Right lobe of liver (tissue), 4 donors: Measurements from ENCODE around the gene RAVER2.

Source experiments
- POLR2A ChIP-seq: fragments of 450-650 bp; IDR thresholded peaks from one replicate; pipeline ENCODE4 v1.6.1; 2017; ENCODE audit warnings: antibody characterized with exemption, mild to moderate bottlenecking
- TF ChIP-seq, protein P1 (sequence below), 4 donors: fragments of 200-600 bp in 3 of 4; fragments of 450-650 bp in 1 of 4; IDR thresholded peaks; one replicate each; pipeline versions ENCODE4 v1.5.1 to v1.8.0; 2016 to 2022; ENCODE audit warnings: antibody characterized with exemption in 4 of 4, mild to moderate bottlenecking in 2 of 4
- donor health status: DM: no; HTN: no; CAD: no.
- donor health status: DM: no; HTN: no; CAD: no.
- donor health status: DM: no; HTN: yes; CAD: no.

DNA sequence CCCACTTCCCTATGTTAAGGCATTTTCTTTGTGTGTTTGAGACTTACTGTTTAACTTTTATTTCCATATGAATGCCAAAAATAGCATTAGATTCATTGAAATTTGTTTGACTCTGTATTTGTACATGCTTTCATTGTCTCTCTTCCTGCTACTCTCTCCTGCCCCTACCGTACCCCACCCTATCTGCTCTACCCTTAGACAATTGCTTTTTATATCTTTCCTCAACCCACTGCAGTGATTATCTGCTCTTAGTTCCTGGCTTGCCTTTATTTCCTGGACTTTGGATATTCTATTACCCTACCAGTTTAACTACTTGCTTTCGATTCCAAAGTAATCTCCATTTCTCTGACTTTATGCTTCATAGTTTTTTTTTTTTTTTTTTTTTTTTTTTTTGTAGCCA is 10.5 kb downstream of the RAVER2 start:
- TF ChIP-seq, protein P1, sequence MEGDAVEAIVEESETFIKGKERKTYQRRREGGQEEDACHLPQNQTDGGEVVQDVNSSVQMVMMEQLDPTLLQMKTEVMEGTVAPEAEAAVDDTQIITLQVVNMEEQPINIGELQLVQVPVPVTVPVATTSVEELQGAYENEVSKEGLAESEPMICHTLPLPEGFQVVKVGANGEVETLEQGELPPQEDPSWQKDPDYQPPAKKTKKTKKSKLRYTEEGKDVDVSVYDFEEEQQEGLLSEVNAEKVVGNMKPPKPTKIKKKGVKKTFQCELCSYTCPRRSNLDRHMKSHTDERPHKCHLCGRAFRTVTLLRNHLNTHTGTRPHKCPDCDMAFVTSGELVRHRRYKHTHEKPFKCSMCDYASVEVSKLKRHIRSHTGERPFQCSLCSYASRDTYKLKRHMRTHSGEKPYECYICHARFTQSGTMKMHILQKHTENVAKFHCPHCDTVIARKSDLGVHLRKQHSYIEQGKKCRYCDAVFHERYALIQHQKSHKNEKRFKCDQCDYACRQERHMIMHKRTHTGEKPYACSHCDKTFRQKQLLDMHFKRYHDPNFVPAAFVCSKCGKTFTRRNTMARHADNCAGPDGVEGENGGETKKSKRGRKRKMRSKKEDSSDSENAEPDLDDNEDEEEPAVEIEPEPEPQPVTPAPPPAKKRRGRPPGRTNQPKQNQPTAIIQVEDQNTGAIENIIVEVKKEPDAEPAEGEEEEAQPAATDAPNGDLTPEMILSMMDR (IDR thresholded peaks at IDR 0.05) = no peak
- TF ChIP-seq POLR2A = no peak
